ENCODE results near the gene TTC21A.

The TTC21A gene

GRCh38 chr3:39141171-39141995, 33.9 kb downstream of the TTC21A start:
- H3K4me1 ChIP-seq = no peaks in the 10 kb centered on the region
- no peak overlapping the region for H3K4me3 ChIP-seq
- H3K27me3 ChIP-seq (ENCODE audit: low read depth) = no peaks in the 10 kb centered on the region
- no peak for DNase-seq (ENCODE audit: low spot score in 2 of 2)
- in situ Hi-C loops (cut with MboI; ENCODE audit: low sequenced_read_pairs) = no loop called here
- H3K36me3 ChIP-seq (replicated peaks) = peaks cover 15% of the 10 kb centered on the region
- H3K9me3 ChIP-seq = no peaks in the 10 kb centered on the region

GRCh38 chr3:39142067-39142466, 34.6 kb downstream of the TTC21A start:
- no peaks in the 10 kb centered on the region for H3K27me3 ChIP-seq (ENCODE audit: low read depth)
- H3K4me3 ChIP-seq = no peak overlapping the region
- no peaks in the 10 kb centered on the region; the same call in 1 of the 2 replicates for H3K4me1 ChIP-seq
- no peak for DNase-seq (ENCODE audit: low spot score in 2 of 2)
- no peaks in the 10 kb centered on the region for H3K9me3 ChIP-seq
- peaks cover 15% of the 10 kb centered on the region for H3K36me3 ChIP-seq (replicated peaks)
- in situ Hi-C loops (cut with MboI; ENCODE audit: low sequenced_read_pairs) = no loop called here

- no peaks in the 10 kb centered on the region for H3K9me3 ChIP-seq
- DNase-seq (ENCODE audit: low spot score in 2 of 2) = no peak
- no peaks in the 10 kb centered on the region; the same call in 1 of the 2 replicates for H3K4me1 ChIP-seq
- no peak overlapping the region for H3K4me3 ChIP-seq
- no peaks in the 10 kb centered on the region for H3K27me3 ChIP-seq (ENCODE audit: low read depth)
- peaks cover 15% of the 10 kb centered on the region for H3K36me3 ChIP-seq (replicated peaks)
- in situ Hi-C loops (cut with MboI; ENCODE audit: low sequenced_read_pairs) = no loop called here
These were observed 35.8 kb downstream of the TTC21A start for GRCh38 chr3:39143051-39143885.

- H3K4me3 ChIP-seq = no peak overlapping the region
- H3K27me3 ChIP-seq (ENCODE audit: low read depth) = no peaks in the 10 kb centered on the region
- DNase-seq (ENCODE audit: low spot score in 2 of 2) = no peak
- no peaks in the 10 kb centered on the region for H3K9me3 ChIP-seq
- H3K36me3 ChIP-seq (replicated peaks) = peaks cover 15% of the 10 kb centered on the region
- H3K4me1 ChIP-seq = no peaks in the 10 kb centered on the region; the same call in 1 of the 2 replicates
- in situ Hi-C loops (cut with MboI; ENCODE audit: low sequenced_read_pairs) = no loop called here
These were observed 36.7 kb downstream of the TTC21A start for GRCh38 chr3:39144095-39144747.

- no peaks in the 10 kb centered on the region for H3K27me3 ChIP-seq (ENCODE audit: low read depth)
- no peak for DNase-seq (ENCODE audit: low spot score in 2 of 2)
- in situ Hi-C loops (cut with MboI; ENCODE audit: low sequenced_read_pairs) = no loop called here
- H3K9me3 ChIP-seq = no peaks in the 10 kb centered on the region
- H3K36me3 ChIP-seq (replicated peaks) = peaks cover 15% of the 10 kb centered on the region
- H3K4me1 ChIP-seq = no peaks in the 10 kb centered on the region; the same call in 1 of the 2 replicates
- no peak overlapping the region for H3K4me3 ChIP-seq
These were observed 37.4 kb downstream of the TTC21A start for GRCh38 chr3:39144748-39145380.

- in situ Hi-C loops (cut with MboI; ENCODE audit: low sequenced_read_pairs) = no loop called here
- no peak for DNase-seq (ENCODE audit: low spot score in 2 of 2)
- H3K4me1 ChIP-seq = peaks cover 8% of the 10 kb centered on the region
These were observed 38.6 kb downstream of the TTC21A start for GRCh38 chr3:39146083-39146501.

GRCh38 chr3:39146611-39147591, 39.4 kb downstream of the TTC21A start:
- no peak for DNase-seq (ENCODE audit: low spot score in 2 of 2)
- H3K4me3 ChIP-seq = no peak overlapping the region
- in situ Hi-C loops (cut with MboI; ENCODE audit: low sequenced_read_pairs) = no loop called here

More at GRCh38 chr3:39146083-39146501, 38.6 kb downstream of the TTC21A start:
- Histone ChIP-seq H3K9me3 (no peaks in the 10 kb centered on the region), H3K36me3 (replicated peaks) (peaks cover 15% of the 10 kb centered on the region), H3K27me3 (ENCODE audit: low read depth) (no peaks in the 10 kb centered on the region), H3K4me3 (no peak overlapping the region)

GRCh38 chr3:39147711-39148434, 40.4 kb downstream of the TTC21A start:
- no peak for DNase-seq (ENCODE audit: low spot score in 2 of 2)
- no peak overlapping the region for H3K4me3 ChIP-seq

More at GRCh38 chr3:39146611-39147591, 39.4 kb downstream of the TTC21A start:
- Histone ChIP-seq H3K9me3 (no peaks in the 10 kb centered on the region), H3K36me3 (replicated peaks) (peaks cover 15% of the 10 kb centered on the region), H3K27me3 (ENCODE audit: low read depth) (no peaks in the 10 kb centered on the region), H3K4me1 (peaks cover 16% of the 10 kb centered on the region)

GRCh38 chr3:39148435-39149058, 41.1 kb downstream of the TTC21A start:
- Histone ChIP-seq H3K9me3 (no peaks in the 10 kb centered on the region), H3K27me3 (ENCODE audit: low read depth) (no peaks in the 10 kb centered on the region), H3K4me3 (no peak overlapping the region), H3K36me3 (replicated peaks) (peaks cover 8% of the 10 kb centered on the region), H3K4me1 (peaks cover 17% of the 10 kb centered on the region)
- no peak for DNase-seq (ENCODE audit: low spot score in 2 of 2)
- in situ Hi-C loops (cut with MboI; ENCODE audit: low sequenced_read_pairs) = no loop called here

More at GRCh38 chr3:39147711-39148434, 40.4 kb downstream of the TTC21A start:
- Histone ChIP-seq H3K4me1 (peaks cover 17% of the 10 kb centered on the region), H3K27me3 (ENCODE audit: low read depth) (no peaks in the 10 kb centered on the region), H3K36me3 (replicated peaks) (peaks cover 11% of the 10 kb centered on the region), H3K9me3 (no peaks in the 10 kb centered on the region)
- in situ Hi-C loops (cut with MboI; ENCODE audit: low sequenced_read_pairs) = no loop called here

GRCh38 chr3:39149059-39149455, 41.6 kb downstream of the TTC21A start:
- Histone ChIP-seq H3K9me3 (no peaks in the 10 kb centered on the region), H3K4me1 (peaks cover 17% of the 10 kb centered on the region)

GRCh38 chr3:39149498-39150147, 42.1 kb downstream of the TTC21A start:
- no peak for DNase-seq (ENCODE audit: low spot score in 2 of 2)
- no peaks in the 10 kb centered on the region for H3K9me3 ChIP-seq
- no peaks in the 10 kb centered on the region for H3K27me3 ChIP-seq (ENCODE audit: low read depth)
- no peak overlapping the region for H3K4me3 ChIP-seq
- 0 out of 2 replicates have a peak, but pooled peaks cover 8% of the 10 kb centered on the region for H3K36me3 ChIP-seq (replicated peaks)
- in situ Hi-C loops (cut with MboI; ENCODE audit: low sequenced_read_pairs) = no loop called here
- peaks cover 17% of the 10 kb centered on the region for H3K4me1 ChIP-seq

More at GRCh38 chr3:39149059-39149455, 41.6 kb downstream of the TTC21A start:
- in situ Hi-C loops (cut with MboI; ENCODE audit: low sequenced_read_pairs) = no loop called here
- DNase-seq (ENCODE audit: low spot score in 2 of 2) = no peak
- Histone ChIP-seq H3K27me3 (ENCODE audit: low read depth) (no peaks in the 10 kb centered on the region), H3K4me3 (no peak overlapping the region), H3K36me3 (replicated peaks) (peaks cover 8% of the 10 kb centered on the region; the same call in 1 of the 2 replicates)
